Trophoblast cell (in vitro differentiated cells and primary cell): ENCODE measurements around the gene HTR7.

Experiments
- DNase-seq, 2 donors: peaks; one replicate each; pipeline ENCODE4 v3.0.0-alpha.2; 2016
- H2AFZ ChIP-seq: 2 replicates; pipeline ENCODE4 v1.6.1; 2013; ENCODE audit warnings: low read length, moderate library complexity, mild to moderate bottlenecking; ENCODE audit not compliant: insufficient read depth, poor library complexity
- H2AK5ac ChIP-seq: 2 replicates; pipeline ENCODE4 v1.6.1; 2013; ENCODE audit warnings: mild to moderate bottlenecking, low read length
- H2BK120ac ChIP-seq: 2 replicates; pipeline ENCODE4 v1.6.1; 2013; ENCODE audit warnings: low read length, mild to moderate bottlenecking, moderate library complexity; ENCODE audit not compliant: insufficient read depth, poor library complexity
- H2BK12ac ChIP-seq: 2 replicates; pipeline ENCODE4 v1.6.1; 2013; ENCODE audit warnings: mild to moderate bottlenecking, low read length, moderate library complexity
- H2BK5ac ChIP-seq: 2 replicates; pipeline ENCODE4 v1.6.1; 2013; ENCODE audit warnings: low read length, low read depth, moderate library complexity, mild to moderate bottlenecking; ENCODE audit not compliant: poor library complexity
- H3K14ac ChIP-seq: 2 replicates; pipeline ENCODE4 v1.6.1; 2013; ENCODE audit warnings: mild to moderate bottlenecking, low read length
- H3K18ac ChIP-seq: 2 replicates; pipeline ENCODE4 v1.6.1; 2013; ENCODE audit warnings: mild to moderate bottlenecking, low read length
- H3K23ac ChIP-seq: 2 replicates; pipeline ENCODE4 v1.6.1; 2013; ENCODE audit warnings: low read length
- H3K27ac ChIP-seq: 2 replicates; pipeline ENCODE4 v1.5.1; 2013; ENCODE audit warnings: low read depth, mild to moderate bottlenecking, inconsistent platforms, low read length, moderate library complexity
- H3K27me3 ChIP-seq: 2 replicates; pipeline ENCODE4 v1.6.1; 2013; ENCODE audit warnings: inconsistent platforms, mild to moderate bottlenecking, low read length, moderate library complexity; ENCODE audit not compliant: insufficient read depth
- H3K36me3 ChIP-seq, 2 experiments: 1 replicate in 1 of 2; 2 replicates in 1 of 2; pipeline ENCODE4 v1.6.1; 2013; ENCODE audit warnings: low read length in 2 of 2, mild to moderate bottlenecking in 2 of 2, moderate library complexity in 1 of 2; ENCODE audit not compliant: insufficient read depth in 2 of 2, control insufficient read depth in 1 of 2
- H3K4ac ChIP-seq: 2 replicates; pipeline ENCODE4 v1.6.1; 2013; ENCODE audit warnings: low read depth, mild to moderate bottlenecking, low read length, moderate library complexity
- H3K4me1 ChIP-seq, 2 experiments: 1 replicate in 1 of 2; 2 replicates in 1 of 2; pipeline ENCODE4 v1.6.1; 2013; ENCODE audit warnings: low read length in 2 of 2, mild to moderate bottlenecking in 2 of 2, moderate library complexity in 1 of 2; ENCODE audit not compliant: insufficient read depth in 2 of 2, control insufficient read depth in 1 of 2
- H3K4me2 ChIP-seq: 2 replicates; pipeline ENCODE4 v1.6.1; 2013; ENCODE audit warnings: inconsistent platforms, mild to moderate bottlenecking, low read length, moderate library complexity
- H3K4me3 ChIP-seq: 2 replicates; pipeline ENCODE4 v1.5.1; 2013; ENCODE audit warnings: mild to moderate bottlenecking, low read depth, low read length, inconsistent platforms
- H3K79me1 ChIP-seq: one replicate; pipeline ENCODE4 v1.6.1; 2013; ENCODE audit warnings: low read length
- H3K79me2 ChIP-seq: 2 replicates; pipeline ENCODE4 v1.6.1; 2013; ENCODE audit warnings: low read length, mild to moderate bottlenecking; ENCODE audit not compliant: control insufficient read depth, insufficient read depth, poor library complexity
- H3K9ac ChIP-seq: 2 replicates; pipeline ENCODE4 v1.6.1; 2013; ENCODE audit warnings: mild to moderate bottlenecking, low read length
- H3K9me3 ChIP-seq: 2 replicates; pipeline ENCODE4 v1.6.1; 2013; ENCODE audit warnings: low read depth, mild to moderate bottlenecking, control low read depth, inconsistent platforms, low read length; ENCODE audit not compliant: insufficient read depth
- H4K12ac ChIP-seq: 2 replicates; pipeline ENCODE4 v1.6.1; 2013; ENCODE audit warnings: low read depth, mild to moderate bottlenecking, low read length, moderate library complexity
- H4K8ac ChIP-seq: 2 replicates; pipeline ENCODE4 v1.6.1; 2013; ENCODE audit warnings: low read depth, mild to moderate bottlenecking, low read length, moderate library complexity
- H4K91ac ChIP-seq: one replicate; pipeline ENCODE4 v1.6.1; 2013; ENCODE audit warnings: low read depth, mild to moderate bottlenecking, low read length, moderate library complexity
- WGBS: extraction: QIAGEN DNeasy Blood & Tissue Kit; methylation state at CpG from one replicate; pipeline ENCODE4 v1.1.7; 2013; ENCODE audit warnings: missing lambda C conversion rate; ENCODE audit not compliant: insufficient read length, insufficient coverage; ENCODE audit errors: extremely low coverage; 5-methylcytosine and 5-hydroxymethylcytosine counted together

HTR7 gene

GRCh38 chr10:90818736-90819135, 39.1 kb downstream of the HTR7 start:
- Histone ChIP-seq H3K4me2 (no peak overlapping the region), H3K79me2 (no peaks in the 10 kb centered on the region), H3K4me1 (no peaks in the 10 kb centered on the region), H2BK12ac (no peak overlapping the region), H2BK120ac (no peak overlapping the region), H2AK5ac (no peak overlapping the region), H4K91ac (no peak overlapping the region), H3K79me1 (no peaks in the 10 kb centered on the region), H3K27ac (no peak overlapping the region), H4K8ac (no peak overlapping the region), H2AFZ (no peak overlapping the region), H3K9me3 (peaks cover 8% of the 10 kb centered on the region), H3K9ac (no peak overlapping the region), H3K23ac (no peak overlapping the region), H3K18ac (no peak overlapping the region), H3K4me3 (no peak overlapping the region), H3K14ac (no peak overlapping the region), H2BK5ac (no peak overlapping the region), H4K12ac (no peak overlapping the region), H3K36me3 (no peaks in the 10 kb centered on the region), H3K4ac (no peak overlapping the region), H3K27me3 (no peaks in the 10 kb centered on the region)
- DNase-seq, result no peak
- no CpG with 5 or more reads among the region's 1 CpG for WGBS

- H2AK5ac ChIP-seq, result no peak overlapping the region
- H3K36me3 ChIP-seq, result no peaks in the 10 kb centered on the region
- no peak overlapping the region for H3K4me3 ChIP-seq
- no peak overlapping the region for H3K18ac ChIP-seq
- no peak overlapping the region for H3K4me2 ChIP-seq
- DNase-seq, result no peak
- no peak overlapping the region for H3K4ac ChIP-seq
- H3K27me3 ChIP-seq, result no peaks in the 10 kb centered on the region
- peaks cover 2% of the 10 kb centered on the region for H3K9me3 ChIP-seq
- H2AFZ ChIP-seq, result no peak overlapping the region
- H3K79me1 ChIP-seq, result no peaks in the 10 kb centered on the region
- H3K79me2 ChIP-seq, result no peaks in the 10 kb centered on the region
- no peak overlapping the region for H2BK5ac ChIP-seq
- no peak overlapping the region for H2BK12ac ChIP-seq
- H3K4me1 ChIP-seq, result no peaks in the 10 kb centered on the region
- whole genome bisulfite sequencing, result no CpG with 5 or more reads among the region's 2 CpGs
- no peak overlapping the region for H4K12ac ChIP-seq
- H3K27ac ChIP-seq, result no peak overlapping the region
- H4K91ac ChIP-seq, result no peak overlapping the region
- no peak overlapping the region for H3K14ac ChIP-seq
- H3K23ac ChIP-seq, result no peak overlapping the region
- H4K8ac ChIP-seq, result no peak overlapping the region
- H2BK120ac ChIP-seq, result no peak overlapping the region
- no peak overlapping the region for H3K9ac ChIP-seq
Measured at GRCh38 chr10:90817128-90817889, 40.5 kb downstream of the HTR7 start.

GRCh38 chr10:90816466-90816865, 41.4 kb downstream of the HTR7 start:
- Histone ChIP-seq H3K14ac (no peak overlapping the region), H3K9ac (no peak overlapping the region), H2AK5ac (no peak overlapping the region), H2BK120ac (no peak overlapping the region), H3K27ac (no peak overlapping the region), H3K4ac (no peak overlapping the region), H4K8ac (no peak overlapping the region), H3K79me1 (no peaks in the 10 kb centered on the region), H2BK12ac (no peak overlapping the region), H2AFZ (no peak overlapping the region), H4K91ac (no peak overlapping the region), H3K18ac (no peak overlapping the region), H3K9me3 (peaks cover 1% of the 10 kb centered on the region), H2BK5ac (no peak overlapping the region), H3K36me3 (no peaks in the 10 kb centered on the region), H3K27me3 (no peaks in the 10 kb centered on the region), H3K23ac (no peak overlapping the region), H3K79me2 (no peaks in the 10 kb centered on the region), H4K12ac (no peak overlapping the region), H3K4me1 (no peaks in the 10 kb centered on the region), H3K4me2 (no peak overlapping the region), H3K4me3 (no peak overlapping the region)
- no peak for DNase-seq
- WGBS, result no CpG with 5 or more reads among the region's 5 CpGs

- no peaks in the 10 kb centered on the region for H3K4me1 ChIP-seq
- no peaks in the 10 kb centered on the region for H3K9me3 ChIP-seq
Measured at GRCh38 chr10:90813594-90814365, 44.1 kb downstream of the HTR7 start.

More at GRCh38 chr10:90813594-90814365, 44.1 kb downstream of the HTR7 start:
- H4K12ac ChIP-seq, result no peak overlapping the region
- no CpG with 5 or more reads among the region's 7 CpGs for WGBS
- H2BK120ac ChIP-seq, result no peak overlapping the region
- no peak overlapping the region for H2BK12ac ChIP-seq
- no peak overlapping the region for H3K23ac ChIP-seq
- no peak overlapping the region for H2AK5ac ChIP-seq
- no peaks in the 10 kb centered on the region for H3K36me3 ChIP-seq
- H3K27ac ChIP-seq, result no peak overlapping the region
- no peak overlapping the region for H3K9ac ChIP-seq
- H3K79me2 ChIP-seq, result no peaks in the 10 kb centered on the region
- no peak overlapping the region for H4K8ac ChIP-seq
- H3K79me1 ChIP-seq, result no peaks in the 10 kb centered on the region
- no peak overlapping the region for H2AFZ ChIP-seq
- no peak overlapping the region for H4K91ac ChIP-seq
- no peak overlapping the region for H2BK5ac ChIP-seq
- no peak overlapping the region for H3K4me3 ChIP-seq
- no peak overlapping the region for H3K14ac ChIP-seq
- H3K4ac ChIP-seq, result no peak overlapping the region
- H3K4me2 ChIP-seq, result no peak overlapping the region
- H3K18ac ChIP-seq, result no peak overlapping the region
- no peak for DNase-seq
- no peaks in the 10 kb centered on the region for H3K27me3 ChIP-seq
